ENCODE data around the gene ARL5C.

The ARL5C gene

DNA sequence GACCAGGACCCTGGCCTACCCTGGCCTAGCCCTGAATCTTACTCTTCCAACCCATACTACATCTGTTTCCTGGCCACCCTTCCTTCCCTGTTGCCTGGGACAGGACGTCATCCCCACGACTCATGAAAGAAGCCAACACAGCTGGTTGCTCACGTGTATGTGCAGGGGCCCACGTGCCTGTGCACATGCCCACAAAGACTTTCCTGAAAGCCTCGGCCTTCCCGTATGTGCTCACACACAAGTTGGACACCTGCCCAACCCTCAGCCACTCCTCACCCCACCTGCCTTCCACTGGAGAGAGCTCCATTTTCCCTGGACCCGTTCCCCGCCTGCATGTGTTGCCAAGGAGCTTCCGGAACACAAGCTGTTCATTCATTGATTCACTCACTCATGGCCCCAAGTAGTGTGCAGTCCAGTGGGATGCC is 21.5 kb downstream of the ARL5C start:
- no peak overlapping the region for H2AFZ ChIP-seq (ENCODE audit: low read depth, low read length)
- TF ChIP-seq, protein P1, sequence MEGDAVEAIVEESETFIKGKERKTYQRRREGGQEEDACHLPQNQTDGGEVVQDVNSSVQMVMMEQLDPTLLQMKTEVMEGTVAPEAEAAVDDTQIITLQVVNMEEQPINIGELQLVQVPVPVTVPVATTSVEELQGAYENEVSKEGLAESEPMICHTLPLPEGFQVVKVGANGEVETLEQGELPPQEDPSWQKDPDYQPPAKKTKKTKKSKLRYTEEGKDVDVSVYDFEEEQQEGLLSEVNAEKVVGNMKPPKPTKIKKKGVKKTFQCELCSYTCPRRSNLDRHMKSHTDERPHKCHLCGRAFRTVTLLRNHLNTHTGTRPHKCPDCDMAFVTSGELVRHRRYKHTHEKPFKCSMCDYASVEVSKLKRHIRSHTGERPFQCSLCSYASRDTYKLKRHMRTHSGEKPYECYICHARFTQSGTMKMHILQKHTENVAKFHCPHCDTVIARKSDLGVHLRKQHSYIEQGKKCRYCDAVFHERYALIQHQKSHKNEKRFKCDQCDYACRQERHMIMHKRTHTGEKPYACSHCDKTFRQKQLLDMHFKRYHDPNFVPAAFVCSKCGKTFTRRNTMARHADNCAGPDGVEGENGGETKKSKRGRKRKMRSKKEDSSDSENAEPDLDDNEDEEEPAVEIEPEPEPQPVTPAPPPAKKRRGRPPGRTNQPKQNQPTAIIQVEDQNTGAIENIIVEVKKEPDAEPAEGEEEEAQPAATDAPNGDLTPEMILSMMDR (IDR thresholded peaks at IDR 0.05; ENCODE audit: low read depth, low read length), result no peak
- no peak for TF ChIP-seq EZH2phosphoT487 (IDR thresholded peaks at IDR 0.05; ENCODE audit: low read depth)
- no peak overlapping the region for H3K4me2 ChIP-seq (ENCODE audit: low read length)

DNA sequence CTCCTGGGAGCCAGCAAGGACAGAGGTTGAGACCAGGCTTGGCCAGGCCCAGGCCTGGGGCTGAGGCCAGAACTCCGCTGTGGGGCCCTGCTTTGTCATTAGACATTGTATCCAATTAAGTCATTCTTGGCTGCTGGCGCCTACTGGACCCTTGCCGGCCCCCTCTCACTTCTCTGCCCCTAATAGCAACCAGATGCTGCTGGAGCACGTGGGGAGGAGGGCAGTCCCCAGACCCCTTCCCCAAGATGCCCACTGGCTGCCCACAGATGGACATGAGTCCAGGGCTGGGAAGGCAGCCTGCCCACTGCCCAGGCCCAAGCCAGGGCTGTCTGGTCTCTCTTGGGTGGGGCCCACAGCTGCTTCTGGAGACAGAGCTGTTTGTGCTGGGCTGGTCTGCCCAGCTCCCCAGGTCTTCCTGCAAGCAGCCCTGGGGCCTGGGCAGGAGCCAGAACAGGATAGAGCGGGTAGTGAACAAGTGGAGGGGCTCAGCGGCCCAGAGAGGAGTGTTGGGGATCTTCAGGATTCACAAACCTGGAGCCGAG is 22.3 kb downstream of the ARL5C start:
- no peak overlapping the region for H3K4me2 ChIP-seq (ENCODE audit: low read length)

More for the DNA sequence above, 21.5 kb downstream of the ARL5C start:
- Histone ChIP-seq H3K4me3 (ENCODE audit: low read length) (no peak overlapping the region), H3K4me1 (ENCODE audit: low read length) (peaks cover 2% of the 10 kb centered on the region; the same call in 1 of the 2 replicates), H3K27me3 (ENCODE audit: low read depth, low read length) (peaks cover 22% of the 10 kb centered on the region), H3K36me3 (replicated peaks; ENCODE audit: low read depth, low read length) (no peaks in the 10 kb centered on the region), H3K27ac (ENCODE audit: low read length) (no peak overlapping the region), H3K9me3 (ENCODE audit: insufficient read depth, low read length) (no peaks in the 10 kb centered on the region), H4K20me1 (ENCODE audit: insufficient read depth, low read length) (no peaks in the 10 kb centered on the region), H3K9ac (ENCODE audit: low read length) (no peak overlapping the region), H3K79me2 (ENCODE audit: low read length) (no peaks in the 10 kb centered on the region)

DNA sequence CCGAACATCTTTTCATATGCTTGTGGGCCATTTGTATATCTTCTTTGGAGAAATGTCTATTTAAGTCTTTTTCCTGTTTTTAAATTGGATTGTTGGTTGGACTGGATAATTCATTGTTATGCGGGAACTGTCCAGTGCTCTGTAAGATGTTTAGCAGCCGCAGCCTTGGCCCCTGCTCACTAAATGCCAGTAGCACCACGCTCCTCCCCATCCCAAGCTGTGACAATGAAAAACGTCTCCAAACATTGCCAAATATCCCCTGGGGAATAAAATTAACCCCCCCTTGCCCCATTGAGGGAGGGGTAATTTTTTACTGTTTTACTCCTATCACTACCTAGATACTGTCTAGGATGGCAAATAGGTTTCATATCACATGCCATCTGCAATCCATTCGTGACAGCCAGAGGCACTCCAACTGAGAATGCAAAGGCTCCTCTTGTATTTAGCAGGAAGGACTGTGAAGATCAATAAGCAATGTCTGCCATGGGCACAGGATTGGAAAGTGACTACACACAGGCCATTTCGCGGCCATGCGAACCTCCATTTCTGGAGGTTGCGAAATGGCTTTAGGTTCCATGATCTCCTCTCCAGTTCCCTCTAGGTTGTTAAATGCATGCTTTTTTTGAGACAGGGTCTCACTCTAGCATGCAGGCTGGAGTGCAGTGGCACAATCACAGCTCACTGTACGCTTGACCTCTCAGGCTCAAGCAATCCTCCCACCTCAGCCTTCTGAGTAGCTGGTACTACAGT is 23.9 kb downstream of the ARL5C start:
- TF ChIP-seq, protein P1 (IDR thresholded peaks at IDR 0.05; ENCODE audit: low read depth, low read length), result no peak
- no peak for TF ChIP-seq EZH2phosphoT487 (IDR thresholded peaks at IDR 0.05; ENCODE audit: low read depth)
- Histone ChIP-seq H3K4me1 (ENCODE audit: low read length) (peaks cover 9% of the 10 kb centered on the region), H3K79me2 (ENCODE audit: low read length) (no peaks in the 10 kb centered on the region), H3K36me3 (replicated peaks; ENCODE audit: low read depth, low read length) (no peaks in the 10 kb centered on the region), H4K20me1 (ENCODE audit: insufficient read depth, low read length) (no peaks in the 10 kb centered on the region), H3K9ac (ENCODE audit: low read length) (no peak overlapping the region), H3K27ac (ENCODE audit: low read length) (no peak overlapping the region), H3K4me2 (ENCODE audit: low read length) (no peak overlapping the region), H3K4me3 (ENCODE audit: low read length) (no peak overlapping the region), H2AFZ (ENCODE audit: low read depth, low read length) (no peak overlapping the region), H3K9me3 (ENCODE audit: insufficient read depth, low read length) (no peaks in the 10 kb centered on the region), H3K27me3 (ENCODE audit: low read depth, low read length) (0 out of 2 replicates have a peak, but pooled peaks cover 8% of the 10 kb centered on the region)

More for the DNA sequence above, 22.3 kb downstream of the ARL5C start:
- H3K27ac ChIP-seq (ENCODE audit: low read length), result no peak overlapping the region
- no peaks in the 10 kb centered on the region for H3K9me3 ChIP-seq (ENCODE audit: insufficient read depth, low read length)
- peaks cover 9% of the 10 kb centered on the region for H3K4me1 ChIP-seq (ENCODE audit: low read length)
- no peaks in the 10 kb centered on the region for H3K36me3 ChIP-seq (replicated peaks; ENCODE audit: low read depth, low read length)
- H4K20me1 ChIP-seq (ENCODE audit: insufficient read depth, low read length), result no peaks in the 10 kb centered on the region
- no peak overlapping the region for H3K9ac ChIP-seq (ENCODE audit: low read length)
- TF ChIP-seq EZH2phosphoT487 (IDR thresholded peaks at IDR 0.05; ENCODE audit: low read depth), result no peak
- TF ChIP-seq, protein P1 (IDR thresholded peaks at IDR 0.05; ENCODE audit: low read depth, low read length), result no peak
- no peaks in the 10 kb centered on the region for H3K79me2 ChIP-seq (ENCODE audit: low read length)
- H2AFZ ChIP-seq (ENCODE audit: low read depth, low read length), result no peak overlapping the region
- no peak overlapping the region for H3K4me3 ChIP-seq (ENCODE audit: low read length)
- H3K27me3 ChIP-seq (ENCODE audit: low read depth, low read length), result peaks cover 15% of the 10 kb centered on the region; the same call in 1 of the 2 replicates

DNA sequence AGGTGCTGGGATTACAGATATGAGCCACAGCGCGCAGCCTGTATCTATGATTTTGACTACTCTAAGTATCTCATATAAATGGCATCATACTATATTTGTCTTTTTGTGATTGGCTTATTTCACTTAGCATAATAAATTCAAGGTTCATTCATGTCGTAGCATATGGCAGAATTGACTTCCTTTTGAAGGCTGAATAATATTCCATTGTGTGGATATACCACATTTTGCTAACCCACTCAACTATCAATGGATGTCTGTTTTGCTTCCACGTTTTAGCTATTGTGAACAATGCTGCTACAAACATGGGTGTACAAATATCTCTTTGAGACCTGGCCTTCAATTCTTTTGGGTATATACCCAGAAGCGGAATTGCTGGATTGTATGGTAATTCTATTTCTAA is 24.7 kb downstream of the ARL5C start:
- Histone ChIP-seq H3K4me1 (ENCODE audit: low read length) (peaks cover 9% of the 10 kb centered on the region), H3K27me3 (ENCODE audit: low read depth, low read length) (peaks cover 15% of the 10 kb centered on the region; the same call in 1 of the 2 replicates), H3K79me2 (ENCODE audit: low read length) (no peaks in the 10 kb centered on the region), H4K20me1 (ENCODE audit: insufficient read depth, low read length) (no peaks in the 10 kb centered on the region), H3K27ac (ENCODE audit: low read length) (no peak overlapping the region), H3K9me3 (ENCODE audit: insufficient read depth, low read length) (no peaks in the 10 kb centered on the region), H3K4me3 (ENCODE audit: low read length) (no peak overlapping the region), H3K9ac (ENCODE audit: low read length) (no peak overlapping the region), H3K4me2 (ENCODE audit: low read length) (no peak overlapping the region), H3K36me3 (replicated peaks; ENCODE audit: low read depth, low read length) (no peaks in the 10 kb centered on the region), H2AFZ (ENCODE audit: low read depth, low read length) (no peak overlapping the region)
- TF ChIP-seq, protein P1 (IDR thresholded peaks at IDR 0.05; ENCODE audit: low read depth, low read length), result no peak

Data from OCI-LY3 (cell line).